Adrenal gland (tissue), 12 donors: ENCODE data around the gene STK32C. TPM values are rescaled to one million over a fixed set of nuclear protein-coding genes. Genes with fewer than 3 reads are reported as not detected.

Experiments used
- DNase-seq, 7 donors: peaks; one replicate each; pipeline ENCODE4 v3.0.0-alpha.2; 2019 to 2020
- H3K27ac ChIP-seq, 5 donors: fragments of 200-600 bp; sonication (generic) in 4 of 5; 1 replicate in 3 of 5; 2 replicates in 2 of 5; pipeline versions ENCODE4 v1.5.1 to v1.8.0; 2016 to 2020; ENCODE audit warnings: mild to moderate bottlenecking in 1 of 5
- H3K27me3 ChIP-seq: fragments of 200-600 bp; 2 replicates; pipeline ENCODE4 v1.8.0; 2021
- H3K36me3 ChIP-seq, 2 donors: fragments of 200-600 bp; replicated peaks in 1 of 2; 1 replicate in 1 of 2; 2 replicates in 1 of 2; pipeline versions ENCODE4 v1.5.1 to v1.8.0; 2018 to 2022
- H3K4me1 ChIP-seq, 2 donors: fragments of 200-600 bp; replicated peaks in 1 of 2; 1 replicate in 1 of 2; 2 replicates in 1 of 2; pipeline versions ENCODE4 v1.5.1 to v1.8.0; 2018 to 2021
- H3K4me3 ChIP-seq, 4 donors: fragments of 200-600 bp; sonication (generic) in 3 of 4; one replicate each; pipeline ENCODE4 v1.5.1; 2016 to 2018
- H3K9me3 ChIP-seq, 3 donors: fragments of 200-600 bp; sonication (generic) in 1 of 3; replicated peaks in 1 of 3; 1 replicate in 2 of 3; 2 replicates in 1 of 3; pipeline versions ENCODE4 v1.5.1 to v1.8.0; 2016 to 2021
- POLR2A ChIP-seq, 2 donors: fragments of 450-650 bp; IDR thresholded peaks; one replicate each; pipeline ENCODE4 v1.6.1; 2017; ENCODE audit warnings: antibody characterized with exemption in 2 of 2, mild to moderate bottlenecking in 2 of 2, moderate library complexity in 1 of 2
- WGBS, 4 donors: extraction: QIAGEN DNeasy Blood & Tissue Kit in 2 of 4; methylation state at CpG; one replicate each; pipeline versions ENCODE4 v1.1.5 to v1.1.7; 2013 to 2017; 5-methylcytosine and 5-hydroxymethylcytosine counted together
- intact Hi-C, 2 donors: fragments of 100-400 bp; cut with DNase I; formaldehyde crosslinking; loops; one replicate each; pipeline versions ENCODE4 v1.14.1 to v1.15.0; 2022 to 2023
- polyA plus RNA-seq, 3 donors: library from polyadenylated mRNA; stranded (reverse); fragments of 200-250 nt in 2 of 3; fragments of 350-450 nt in 1 of 3; fragmentation: Illumina TruSeq in 1 of 3; extraction: RNeasy Lipid Tissue Mini Kit (QIAGEN cat#74804) in 1 of 3; gene quantifications; one replicate each; pipeline ENCODE4 v1.2.3, GENCODE V29; 2013 to 2014
- total RNA-seq, 9 donors: library from RNA; depleted of rRNA in 4 of 9; stranded (reverse); fragments of >200 nt in 4 of 9; fragments of 120-200 nt in 1 of 9; fragmentation: NEBNext Ultra II Directional in 1 of 9; extraction: Animal tissue kit (Norgen Biotek cat#: 25700) in 1 of 9; gene quantifications; one replicate each; pipeline versions ENCODE4 v1.1.0 to v1.2.4, GENCODE V29; 2013 to 2023
- TF ChIP-seq, protein P1 (sequence below), 6 experiments: fragments of 450-650 bp in 4 of 6; fragments of 200-600 bp in 2 of 6; sonication (generic) in 1 of 6; IDR thresholded peaks; 1 replicate in 5 of 6; 2 replicates in 1 of 6; pipeline versions ENCODE4 v1.5.1 to v1.8.0; 2016 to 2021; ENCODE audit warnings: antibody characterized with exemption in 6 of 6, mild to moderate bottlenecking in 2 of 6, moderate library complexity in 1 of 6
- donor health status: healthy with polysubstance abuse.
- donor health status: Bipolar disorder and iron deficiency.
- donor health status: DM: yes; HTN: yes; CAD: no.
- donor health status: DM: no; HTN: no; CAD: no.
- donor health status: DM: no; HTN: no; CAD: no.
- donor health status: DM: yes; HTN: yes; CAD: no.

STK32C gene
- total and polyA plus RNA-seq, 12 donors, result 2.8 to 36.5 (median 15.9) TPM

DNA sequence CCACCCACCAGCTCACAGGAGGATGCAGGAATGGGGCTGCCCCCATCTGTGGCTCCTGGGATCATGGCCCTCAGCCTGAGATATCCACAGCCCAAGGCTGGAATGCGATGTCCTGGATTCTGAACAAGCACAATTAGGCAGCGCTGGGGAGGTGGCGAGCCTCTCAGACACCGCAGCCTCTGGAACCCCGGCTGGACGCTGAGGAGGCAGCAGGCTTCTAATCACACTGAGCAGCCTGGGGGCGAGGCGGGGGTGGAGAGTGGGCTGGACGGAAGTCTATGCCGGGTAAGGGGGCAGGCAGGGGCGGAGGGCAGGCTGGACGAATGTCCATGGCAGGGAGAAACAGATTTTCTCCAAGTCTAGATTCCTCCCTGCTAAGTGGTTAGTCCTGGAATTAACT is 64.6 kb downstream of the STK32C start:
- Histone ChIP-seq H3K36me3 (no peaks in the 10 kb centered on the region), H3K27me3 (no peaks in the 10 kb centered on the region), H3K9me3 (no peaks in the 10 kb centered on the region), H3K4me1 (no peaks in the 10 kb centered on the region), H3K27ac (no peak overlapping the region), H3K4me3 (no peak overlapping the region)
- no peak for DNase-seq
- intact Hi-C loops, result no loop called here
- 87 to 92% (median 91%) methylated on average over 5 to 12 of the region's 12 CpGs for whole genome bisulfite sequencing, 4 donors
- TF ChIP-seq, protein P1, sequence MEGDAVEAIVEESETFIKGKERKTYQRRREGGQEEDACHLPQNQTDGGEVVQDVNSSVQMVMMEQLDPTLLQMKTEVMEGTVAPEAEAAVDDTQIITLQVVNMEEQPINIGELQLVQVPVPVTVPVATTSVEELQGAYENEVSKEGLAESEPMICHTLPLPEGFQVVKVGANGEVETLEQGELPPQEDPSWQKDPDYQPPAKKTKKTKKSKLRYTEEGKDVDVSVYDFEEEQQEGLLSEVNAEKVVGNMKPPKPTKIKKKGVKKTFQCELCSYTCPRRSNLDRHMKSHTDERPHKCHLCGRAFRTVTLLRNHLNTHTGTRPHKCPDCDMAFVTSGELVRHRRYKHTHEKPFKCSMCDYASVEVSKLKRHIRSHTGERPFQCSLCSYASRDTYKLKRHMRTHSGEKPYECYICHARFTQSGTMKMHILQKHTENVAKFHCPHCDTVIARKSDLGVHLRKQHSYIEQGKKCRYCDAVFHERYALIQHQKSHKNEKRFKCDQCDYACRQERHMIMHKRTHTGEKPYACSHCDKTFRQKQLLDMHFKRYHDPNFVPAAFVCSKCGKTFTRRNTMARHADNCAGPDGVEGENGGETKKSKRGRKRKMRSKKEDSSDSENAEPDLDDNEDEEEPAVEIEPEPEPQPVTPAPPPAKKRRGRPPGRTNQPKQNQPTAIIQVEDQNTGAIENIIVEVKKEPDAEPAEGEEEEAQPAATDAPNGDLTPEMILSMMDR (IDR thresholded peaks at IDR 0.05), result no peak
- no peak for TF ChIP-seq POLR2A (IDR thresholded peaks at IDR 0.05)

DNA sequence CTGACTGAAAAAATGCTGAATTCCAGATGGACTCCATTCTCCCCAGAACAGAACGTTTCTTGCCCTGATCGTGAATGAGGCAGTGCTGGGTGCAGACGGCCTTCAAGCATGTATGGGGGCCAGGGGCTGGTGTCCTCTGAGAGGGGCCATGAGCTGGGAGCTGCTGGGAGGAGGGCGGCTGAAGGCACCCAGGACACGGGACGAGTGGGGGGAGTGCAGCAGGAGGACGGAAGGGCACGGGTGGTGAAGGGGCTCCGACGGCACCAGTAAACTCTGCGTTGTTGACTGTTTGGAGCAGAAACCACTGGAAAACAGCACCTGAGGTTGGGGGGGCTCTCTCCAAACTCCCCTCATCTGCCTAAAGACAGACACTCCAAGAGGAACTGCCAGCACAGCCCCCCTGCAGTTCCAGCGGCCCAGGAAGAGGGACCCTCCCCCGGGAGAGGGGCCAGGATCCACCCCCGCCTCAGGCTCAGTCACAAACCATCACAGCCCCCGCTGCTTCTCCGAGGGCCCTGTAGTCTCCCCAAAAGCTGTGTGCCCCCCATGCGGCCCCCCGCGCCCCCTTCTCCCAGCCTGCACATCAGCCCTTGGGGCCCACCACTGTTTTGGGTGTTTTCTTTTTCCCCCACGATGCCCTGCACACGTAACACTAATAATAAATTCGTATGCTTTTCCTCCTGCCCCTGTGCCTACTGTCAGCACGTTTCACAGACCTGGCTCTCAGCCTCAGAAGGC is 65.5 kb downstream of the STK32C start:
- no peaks in the 10 kb centered on the region for H3K9me3 ChIP-seq
- no peaks in the 10 kb centered on the region for H3K36me3 ChIP-seq
- no peak overlapping the region for H3K4me3 ChIP-seq
- no peak for DNase-seq
- H3K4me1 ChIP-seq, result no peaks in the 10 kb centered on the region
- 80 to 92% (median 84%) methylated on average over 16 to 23 of the region's 23 CpGs for WGBS, 4 donors
- no peak overlapping the region for H3K27ac ChIP-seq
- no peaks in the 10 kb centered on the region for H3K27me3 ChIP-seq
- TF ChIP-seq, protein P1 (IDR thresholded peaks at IDR 0.05), result no peak
- TF ChIP-seq POLR2A (IDR thresholded peaks at IDR 0.05), result no peak
- intact Hi-C loops, result no loop called here

DNA sequence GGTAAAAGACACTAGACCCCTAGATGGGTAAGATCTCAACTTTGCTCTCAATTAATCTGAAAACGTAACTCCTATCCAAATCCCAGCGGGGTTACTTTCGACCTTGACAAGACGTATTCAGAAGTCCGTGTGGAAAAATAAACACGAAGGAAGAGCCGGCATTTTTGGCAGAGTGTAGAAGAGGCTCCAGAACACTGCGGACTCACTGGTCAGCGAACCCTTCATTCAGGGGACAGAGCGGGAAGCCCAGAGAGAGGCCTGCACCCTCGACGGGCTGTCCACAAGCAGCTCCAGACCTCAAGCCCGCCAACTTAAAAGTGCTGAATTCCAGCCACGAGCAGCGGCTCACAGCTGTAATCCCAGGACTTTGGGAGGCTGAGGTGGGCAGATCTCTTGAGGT is 66.3 kb downstream of the STK32C start:
- Histone ChIP-seq H3K27ac (no peak overlapping the region), H3K4me3 (no peak overlapping the region), H3K36me3 (no peaks in the 10 kb centered on the region), H3K9me3 (no peaks in the 10 kb centered on the region), H3K4me1 (no peaks in the 10 kb centered on the region), H3K27me3 (no peaks in the 10 kb centered on the region)
- no peak for DNase-seq
- TF ChIP-seq POLR2A (IDR thresholded peaks at IDR 0.05), result no peak
- TF ChIP-seq, protein P1 (IDR thresholded peaks at IDR 0.05), result no peak
- 64 to 77% (median 72%) methylated on average over 15 of the region's 15 CpGs for WGBS, 4 donors
- intact Hi-C loops, result no loop called here

DNA sequence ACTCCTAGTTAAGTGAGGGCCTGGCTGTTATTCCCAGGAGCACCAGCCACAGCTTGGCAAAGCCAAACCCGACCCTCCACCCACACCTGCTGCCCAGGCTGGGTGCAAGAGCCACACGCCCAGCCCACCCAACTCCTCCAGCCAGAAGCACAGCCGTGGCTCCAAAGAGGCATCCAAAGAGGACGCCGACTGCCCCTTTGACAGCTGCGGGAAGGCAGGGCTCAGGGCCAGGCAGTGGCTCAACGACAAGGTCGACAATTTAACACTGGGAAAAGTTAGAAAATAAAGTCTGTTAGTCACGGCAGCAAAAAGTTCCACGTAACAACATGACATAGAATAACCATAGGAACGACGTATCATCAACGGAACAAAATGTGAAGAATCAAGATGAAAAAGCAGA is 66.7 kb downstream of the STK32C start:
- Histone ChIP-seq H3K4me3 (no peak overlapping the region), H3K27ac (no peak overlapping the region), H3K36me3 (no peaks in the 10 kb centered on the region), H3K9me3 (no peaks in the 10 kb centered on the region), H3K4me1 (no peaks in the 10 kb centered on the region), H3K27me3 (no peaks in the 10 kb centered on the region)
- TF ChIP-seq, protein P1 (IDR thresholded peaks at IDR 0.05), result no peak
- TF ChIP-seq POLR2A (IDR thresholded peaks at IDR 0.05), result no peak
- no peak for DNase-seq
- WGBS, 4 donors, result 65 to 77% (median 72%) methylated on average over 12 to 13 of the region's 13 CpGs
- intact Hi-C loops, result no loop called here
